Osteoblast (primary cell): ENCODE measurements around the gene C2CD3. TPM values are rescaled to one million over a fixed set of nuclear protein-coding genes. Genes with fewer than 3 reads are reported as not detected.

ENCODE experiments used
- DNase-seq: peaks from one replicate; pipeline ENCODE4 v3.0.0; 2011; ENCODE audit warnings: low spot score, mixed read lengths; ENCODE audit not compliant: insufficient read length; ENCODE audit errors: missing footprints
- H2AFZ ChIP-seq: 2 replicates; pipeline ENCODE4 v1.6.0; 2011; ENCODE audit warnings: mild to moderate bottlenecking, low read length
- H3K27ac ChIP-seq: 2 replicates; pipeline ENCODE4 v1.5.1; 2011; ENCODE audit warnings: mild to moderate bottlenecking, low read depth, low read length, moderate library complexity
- H3K27me3 ChIP-seq: 2 replicates; pipeline ENCODE4 v1.6.0; 2012; ENCODE audit warnings: mild to moderate bottlenecking, control low read depth, inconsistent platforms, low read length, moderate library complexity; ENCODE audit not compliant: insufficient read depth
- H3K36me3 ChIP-seq: 2 replicates; pipeline ENCODE4 v1.5.1; 2011; ENCODE audit warnings: mild to moderate bottlenecking, low read length, control low read depth, moderate library complexity; ENCODE audit not compliant: insufficient read depth
- H3K4me1 ChIP-seq: 2 replicates; pipeline ENCODE4 v1.5.1; 2011; ENCODE audit warnings: mild to moderate bottlenecking, low read length, control low read depth, moderate library complexity; ENCODE audit not compliant: insufficient read depth
- H3K4me2 ChIP-seq: 2 replicates; pipeline ENCODE4 v1.6.0; 2011; ENCODE audit warnings: mild to moderate bottlenecking, low read length; ENCODE audit not compliant: insufficient read depth
- H3K4me3 ChIP-seq: fragments of 200-600 bp; sonication (generic); 3 replicates; pipeline ENCODE4 v1.5.1; 2012; ENCODE audit warnings: mild to moderate bottlenecking, low read length, inconsistent platforms; ENCODE audit not compliant: insufficient read depth
- H3K79me2 ChIP-seq: 2 replicates; pipeline ENCODE4 v1.6.0; 2012; ENCODE audit warnings: mild to moderate bottlenecking, low read length, control low read depth, inconsistent platforms; ENCODE audit not compliant: insufficient read depth
- H3K9me3 ChIP-seq: 2 replicates; pipeline ENCODE4 v1.5.1; 2011; ENCODE audit warnings: low read depth, low read length, control low read depth
- H4K20me1 ChIP-seq: 2 replicates; pipeline ENCODE4 v1.6.0; 2012; ENCODE audit warnings: mild to moderate bottlenecking, low read length, control low read depth; ENCODE audit not compliant: insufficient read depth
- CTCF ChIP-seq: IDR thresholded peaks from 2 replicates; pipeline ENCODE4 v1.5.1; 2011; ENCODE audit warnings: mild to moderate bottlenecking, low read depth, low read length, moderate library complexity; ENCODE audit errors: extremely low read depth
- total RNA-seq: library from RNA; depleted of rRNA; stranded (reverse); fragments of >200 nt; gene quantifications from 2 replicates; pipeline ENCODE4 v1.2.3, GENCODE V29; 2012

C2CD3 gene
- total RNA-seq, 1 donor, result 14.1 TPM

- Histone ChIP-seq H3K9me3 (no peaks in the 10 kb centered on the region), H3K27me3 (no peaks in the 10 kb centered on the region), H3K4me2 (no peak overlapping the region), H3K36me3 (no peaks in the 10 kb centered on the region), H4K20me1 (no peaks in the 10 kb centered on the region), H3K4me1 (no peaks in the 10 kb centered on the region), H3K79me2 (no peaks in the 10 kb centered on the region), H3K27ac (no peak overlapping the region), H2AFZ (no peak overlapping the region), H3K4me3 (no peak overlapping the region)
- DNase-seq, result no peak
- TF ChIP-seq CTCF, result no peak
Measured at GRCh38 chr11:73996161-73996747, 174.5 kb downstream of the C2CD3 start.

GRCh38 chr11:73995731-73996130 lies 175.1 kb downstream of the C2CD3 start:
- H3K36me3 ChIP-seq, result no peaks in the 10 kb centered on the region
- no peaks in the 10 kb centered on the region for H3K9me3 ChIP-seq
- H3K27ac ChIP-seq, result no peak overlapping the region
- no peak for DNase-seq
- H3K4me3 ChIP-seq, result no peak overlapping the region
- no peak overlapping the region for H2AFZ ChIP-seq
- H3K79me2 ChIP-seq, result no peaks in the 10 kb centered on the region
- TF ChIP-seq CTCF, result no peak
- H3K4me2 ChIP-seq, result no peak overlapping the region
- H4K20me1 ChIP-seq, result no peaks in the 10 kb centered on the region
- no peaks in the 10 kb centered on the region for H3K4me1 ChIP-seq
- H3K27me3 ChIP-seq, result no peaks in the 10 kb centered on the region

GRCh38 chr11:73995247-73995646 lies 175.6 kb downstream of the C2CD3 start:
- no peak overlapping the region for H3K27ac ChIP-seq
- no peaks in the 10 kb centered on the region for H3K4me1 ChIP-seq
- DNase-seq, result no peak
- H3K4me3 ChIP-seq, result no peak overlapping the region
- H3K9me3 ChIP-seq, result no peaks in the 10 kb centered on the region
- no peak for TF ChIP-seq CTCF
- no peak overlapping the region for H2AFZ ChIP-seq
- H3K4me2 ChIP-seq, result no peak overlapping the region
- H3K79me2 ChIP-seq, result no peaks in the 10 kb centered on the region
- no peaks in the 10 kb centered on the region for H3K27me3 ChIP-seq
- H3K36me3 ChIP-seq, result no peaks in the 10 kb centered on the region
- H4K20me1 ChIP-seq, result no peaks in the 10 kb centered on the region

- Histone ChIP-seq H3K27ac (no peak overlapping the region), H2AFZ (no peak overlapping the region), H3K27me3 (no peaks in the 10 kb centered on the region), H3K9me3 (no peaks in the 10 kb centered on the region), H4K20me1 (no peaks in the 10 kb centered on the region), H3K4me2 (no peak overlapping the region), H3K79me2 (no peaks in the 10 kb centered on the region), H3K4me3 (no peak overlapping the region), H3K4me1 (no peaks in the 10 kb centered on the region), H3K36me3 (no peaks in the 10 kb centered on the region)
- no peak for DNase-seq
- TF ChIP-seq CTCF, result no peak
Measured at GRCh38 chr11:73991471-73992006, 179.3 kb downstream of the C2CD3 start.
